GM12801 (cell line): ENCODE measurements around the gene GPR18.

ENCODE experiments used
- TF ChIP-seq, protein P1 (sequence below): IDR thresholded peaks from one replicate; pipeline ENCODE4 v1.5.1; 2011; ENCODE audit warnings: control low read depth; ENCODE audit not compliant: insufficient read length; ENCODE audit errors: extremely low read depth

Gene GPR18

DNA sequence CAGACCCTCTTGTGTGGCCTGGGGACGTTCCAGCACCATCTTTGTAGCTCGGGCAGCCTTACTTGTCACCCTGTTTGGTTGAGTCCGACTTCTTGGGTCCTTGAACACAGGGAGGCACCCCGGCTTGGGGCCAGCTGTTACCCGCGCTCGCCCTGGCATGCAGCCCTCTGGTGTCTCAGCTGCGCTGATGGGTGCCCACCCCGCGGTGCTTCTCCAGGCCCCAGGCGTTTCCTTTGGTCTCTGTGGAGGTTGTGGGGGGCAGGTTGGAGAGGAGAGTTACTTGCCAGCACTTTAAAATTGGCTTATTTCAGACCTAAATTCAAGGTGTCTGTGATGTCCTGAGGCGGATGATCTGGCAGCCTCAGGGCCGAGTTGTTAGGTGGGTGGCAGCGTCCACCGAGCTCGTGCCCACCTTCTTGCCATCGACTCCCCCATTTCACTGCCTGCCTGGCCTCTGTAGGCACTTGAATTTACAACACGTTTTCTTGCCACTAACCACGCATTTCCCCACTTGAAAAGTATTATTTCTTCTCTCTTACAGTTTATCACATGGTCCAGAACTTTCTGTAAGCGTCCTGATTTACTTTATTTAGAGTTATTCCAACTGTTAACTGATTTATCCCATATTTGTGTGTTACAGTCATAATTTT, 40.6 kb downstream of the GPR18 start:
- TF ChIP-seq, protein P1, sequence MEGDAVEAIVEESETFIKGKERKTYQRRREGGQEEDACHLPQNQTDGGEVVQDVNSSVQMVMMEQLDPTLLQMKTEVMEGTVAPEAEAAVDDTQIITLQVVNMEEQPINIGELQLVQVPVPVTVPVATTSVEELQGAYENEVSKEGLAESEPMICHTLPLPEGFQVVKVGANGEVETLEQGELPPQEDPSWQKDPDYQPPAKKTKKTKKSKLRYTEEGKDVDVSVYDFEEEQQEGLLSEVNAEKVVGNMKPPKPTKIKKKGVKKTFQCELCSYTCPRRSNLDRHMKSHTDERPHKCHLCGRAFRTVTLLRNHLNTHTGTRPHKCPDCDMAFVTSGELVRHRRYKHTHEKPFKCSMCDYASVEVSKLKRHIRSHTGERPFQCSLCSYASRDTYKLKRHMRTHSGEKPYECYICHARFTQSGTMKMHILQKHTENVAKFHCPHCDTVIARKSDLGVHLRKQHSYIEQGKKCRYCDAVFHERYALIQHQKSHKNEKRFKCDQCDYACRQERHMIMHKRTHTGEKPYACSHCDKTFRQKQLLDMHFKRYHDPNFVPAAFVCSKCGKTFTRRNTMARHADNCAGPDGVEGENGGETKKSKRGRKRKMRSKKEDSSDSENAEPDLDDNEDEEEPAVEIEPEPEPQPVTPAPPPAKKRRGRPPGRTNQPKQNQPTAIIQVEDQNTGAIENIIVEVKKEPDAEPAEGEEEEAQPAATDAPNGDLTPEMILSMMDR = no peak

GRCh38 chr13:99215184-99215830, 42.9 kb downstream of the GPR18 start:
- TF ChIP-seq, protein P1 = no peak

DNA sequence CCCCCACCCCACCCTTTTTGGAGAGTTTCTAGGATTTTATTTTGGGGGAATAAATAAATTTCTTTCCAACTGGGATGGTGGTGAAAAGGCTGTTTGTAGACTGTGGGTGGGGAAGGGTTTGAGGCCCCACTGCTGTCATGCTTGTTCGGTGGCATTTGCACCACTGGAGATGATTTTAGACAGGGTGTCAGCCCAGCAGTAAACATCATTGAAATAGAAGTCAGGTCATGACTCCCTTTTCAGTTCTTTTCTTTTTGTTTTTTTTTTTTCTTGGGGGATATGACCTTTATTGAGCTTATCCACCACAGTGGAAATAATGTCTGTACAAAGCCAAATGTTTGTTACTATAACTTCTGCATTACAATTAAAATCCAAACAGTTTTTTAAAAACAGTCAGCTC, 43.4 kb downstream of the GPR18 start:
- TF ChIP-seq, protein P1 = no peak

- TF ChIP-seq, protein P1 = no peak
These were observed 43.9 kb downstream of the GPR18 start for GRCh38 chr13:99214232-99214631.

DNA sequence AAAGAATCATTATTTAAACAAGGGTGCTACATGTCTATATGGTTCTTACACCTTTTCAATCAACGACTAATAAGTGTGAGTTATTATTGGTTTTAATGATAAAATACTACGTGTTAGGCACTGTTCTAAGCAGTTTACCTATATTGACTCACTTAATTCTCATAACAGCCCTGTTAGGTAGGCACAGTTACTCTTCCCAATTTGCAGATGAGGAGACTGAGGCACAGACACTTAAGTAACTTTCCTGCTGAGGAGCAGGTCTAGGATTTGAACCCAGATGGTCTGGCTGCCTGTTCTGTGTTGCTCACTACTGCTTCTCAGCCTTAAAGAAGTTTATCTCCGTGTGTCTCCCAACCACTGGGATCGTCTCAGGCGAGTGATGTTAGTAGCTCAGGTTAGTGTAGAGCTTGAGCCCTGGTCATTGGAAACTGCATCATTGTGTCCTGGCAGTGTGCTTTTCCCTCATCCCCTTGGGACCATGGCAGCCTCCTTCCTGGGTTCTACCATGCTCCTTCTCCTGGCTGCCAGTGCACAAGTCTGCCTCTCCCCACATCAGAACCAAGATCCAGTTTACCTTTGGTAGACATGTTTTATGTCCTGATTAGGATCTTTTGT, 46.7 kb downstream of the GPR18 start:
- TF ChIP-seq, protein P1 = no peak

- TF ChIP-seq, protein P1 = no peak
These were observed 49.2 kb downstream of the GPR18 start for GRCh38 chr13:99208845-99209527.

DNA sequence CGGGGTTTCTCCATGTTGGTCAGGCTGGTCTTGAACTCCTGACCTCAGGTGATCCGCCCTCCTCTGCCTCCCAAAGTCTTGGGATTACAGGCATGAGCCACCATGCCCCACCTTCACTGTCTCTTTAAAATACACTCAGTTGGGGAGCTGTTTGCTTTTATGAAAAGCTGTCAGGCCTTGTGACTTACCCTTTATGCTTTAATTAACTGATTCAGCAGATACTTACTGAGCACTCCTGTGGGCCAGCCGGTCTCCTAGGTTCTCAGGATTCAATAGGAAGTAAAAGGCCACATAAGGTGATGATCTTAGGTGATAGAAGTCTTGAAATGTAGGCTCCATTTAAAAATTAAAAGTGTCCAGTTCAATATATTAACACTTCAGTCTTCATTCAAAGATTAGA, 50.0 kb downstream of the GPR18 start:
- TF ChIP-seq, protein P1 = no peak
